Sigmoid colon (tissue), 7 donors: ENCODE results near the gene PNO1. TPM values are rescaled to one million over a fixed set of nuclear protein-coding genes. Genes with fewer than 3 reads are reported as not detected.

ENCODE experiments used
- DNase-seq: peaks from one replicate; pipeline ENCODE4 v3.0.0-alpha.2; 2019
- H3K27ac ChIP-seq, 4 donors: fragments of 200-600 bp; sonication (generic); one replicate each; pipeline ENCODE4 v1.5.1; 2016 to 2019; ENCODE audit warnings: mild to moderate bottlenecking in 1 of 4
- H3K27me3 ChIP-seq, 3 donors: fragments of 200-600 bp; sonication (generic); one replicate each; pipeline ENCODE4 v1.5.1; 2019; ENCODE audit warnings: mild to moderate bottlenecking in 1 of 3
- H3K36me3 ChIP-seq, 4 donors: fragments of 200-600 bp; sonication (generic); one replicate each; pipeline ENCODE4 v1.5.1; 2016 to 2019
- H3K4me1 ChIP-seq, 4 donors: fragments of 200-600 bp; sonication (generic); one replicate each; pipeline ENCODE4 v1.5.1; 2017 to 2019
- H3K4me3 ChIP-seq, 4 donors: fragments of 200-600 bp; sonication (generic); one replicate each; pipeline ENCODE4 v1.5.1; 2017 to 2019; ENCODE audit warnings: mild to moderate bottlenecking in 2 of 4, moderate library complexity in 1 of 4
- H3K9me3 ChIP-seq, 4 donors: fragments of 200-600 bp in 3 of 4; sonication (generic) in 3 of 4; one replicate each; pipeline versions ENCODE4 v1.5.1 to v1.6.1; 2013 to 2019
- EP300 ChIP-seq, 4 donors: sonication (generic); formaldehyde crosslinking; IDR thresholded peaks; one replicate each; pipeline ENCODE4 v1.6.1; 2017; ENCODE audit warnings: antibody characterized with exemption in 4 of 4
- POLR2A ChIP-seq, 2 donors: fragments of 450-650 bp; IDR thresholded peaks; one replicate each; pipeline ENCODE4 v1.6.1; 2016; ENCODE audit warnings: antibody characterized with exemption in 2 of 2, mild to moderate bottlenecking in 2 of 2, moderate library complexity in 2 of 2
- POLR2AphosphoS5 ChIP-seq, 4 donors: sonication (generic); formaldehyde crosslinking; IDR thresholded peaks; one replicate each; pipeline ENCODE4 v1.6.1; 2017; ENCODE audit warnings: antibody characterized with exemption in 4 of 4
- WGBS, 2 donors: extraction: QIAGEN DNeasy Blood & Tissue Kit; methylation state at CpG; one replicate each; pipeline ENCODE4 v1.1.7; 2013; 5-methylcytosine and 5-hydroxymethylcytosine counted together
- intact Hi-C: fragments of 100-400 bp; cut with DNase I; formaldehyde crosslinking; loops from one replicate; pipeline ENCODE4 v1.15.1; 2023
- polyA plus RNA-seq, 3 donors: library from polyadenylated mRNA; stranded (reverse); fragments of 200-250 nt; gene quantifications; one replicate each; pipeline ENCODE4 v1.2.3, GENCODE V29; 2013
- total RNA-seq, 4 donors: library from RNA; depleted of rRNA; stranded (reverse); fragments of >200 nt; gene quantifications; one replicate each; pipeline ENCODE4 v1.1.0, GENCODE V29; 2016
- TF ChIP-seq, protein P1 (sequence below), 4 experiments: fragments of 450-650 bp in 3 of 4; fragments of 200-600 bp in 1 of 4; IDR thresholded peaks; one replicate each; pipeline ENCODE4 v1.5.1; 2016 to 2019; ENCODE audit warnings: antibody characterized with exemption in 4 of 4, mild to moderate bottlenecking in 3 of 4, moderate library complexity in 2 of 4
- donor health status: healthy with polysubstance abuse.
- donor health status: Bipolar disorder and iron deficiency.
- donor health status: healthy.

The PNO1 gene
- total and polyA plus RNA-seq, 7 donors = 6.0 to 20.7 (median 10.5) TPM

DNA sequence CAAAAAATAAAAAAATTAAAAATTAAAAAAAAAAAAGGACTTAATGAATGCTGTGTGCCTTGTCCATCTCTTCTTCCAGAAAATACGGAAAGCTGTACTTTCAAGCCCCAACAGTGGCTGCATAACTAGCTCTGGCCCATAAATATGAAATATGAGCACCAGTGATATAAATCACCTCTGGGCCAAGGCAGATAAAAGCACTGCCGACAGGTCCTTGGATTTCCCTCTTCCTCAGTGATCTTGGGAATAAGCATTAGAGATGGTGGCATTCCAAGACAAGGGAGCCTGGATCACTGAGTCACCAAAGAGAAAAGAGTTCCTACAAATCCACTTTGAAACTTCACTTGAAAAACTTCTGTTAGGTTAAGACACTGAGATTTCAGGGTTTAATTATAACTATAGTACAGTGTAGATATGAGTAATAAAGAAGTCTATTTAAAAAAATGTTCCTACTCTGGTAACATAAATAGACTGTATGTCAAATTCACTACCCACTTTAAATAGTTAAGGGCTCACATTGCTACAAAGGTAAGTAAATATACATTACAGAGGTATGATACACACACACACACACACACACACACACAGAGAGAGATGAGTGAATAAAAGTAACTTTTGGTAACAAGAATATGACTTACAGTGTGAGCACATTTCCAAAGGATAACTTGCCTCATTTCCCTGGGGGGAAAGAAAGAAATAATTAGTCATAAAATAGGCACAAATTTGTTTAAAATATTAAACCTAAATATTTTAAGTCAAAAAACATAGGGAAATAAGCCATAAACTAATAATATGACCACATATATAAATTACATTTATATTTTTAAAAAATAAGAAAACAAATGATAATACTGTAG lies 59.0 kb downstream of the PNO1 start:
- TF ChIP-seq POLR2AphosphoS5 (IDR thresholded peaks at IDR 0.05) (peak in 1 of 4 donors; percentile 37), POLR2A (IDR thresholded peaks at IDR 0.05) (no peak)
- Histone ChIP-seq H3K36me3 (peaks cover 0 to 6% (median 0%) of the 10 kb centered on the region in 4 donors), H3K4me1 (peaks cover 0 to 59% (median 47%) of the 10 kb centered on the region in 4 donors), H3K9me3 (no peaks in the 10 kb centered on the region), H3K27me3 (no peaks in the 10 kb centered on the region), H3K4me3 (no peak overlapping the region), H3K27ac (peak overlapping the region in 3 of 4 donors; percentile 21 to 56 (median 45))
- DNase-seq = no peak
- WGBS, 2 donors = 48 to 67% methylated on average over 2 of the region's 2 CpGs
- intact Hi-C loops = no loop called here

DNA sequence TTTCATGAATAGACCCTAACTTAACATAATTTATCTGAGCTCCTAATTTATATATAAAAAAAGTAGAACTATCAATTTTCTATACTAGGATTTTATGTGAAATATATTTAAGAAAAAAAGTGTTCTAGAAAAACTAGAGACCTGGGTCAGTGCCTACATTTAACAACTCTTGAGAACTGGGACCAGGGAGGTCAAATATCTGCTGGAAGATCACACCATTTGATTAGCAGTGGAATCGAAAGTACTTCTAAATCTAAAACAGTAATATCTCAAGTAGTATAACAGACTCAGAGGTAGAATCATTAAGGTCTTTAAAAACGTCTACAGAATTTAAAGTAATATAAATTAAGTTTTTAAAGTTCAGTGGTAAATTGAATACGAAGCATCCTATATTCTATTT lies 60.0 kb downstream of the PNO1 start:
- Histone ChIP-seq H3K36me3 (peaks cover 0 to 6% (median 0%) of the 10 kb centered on the region in 4 donors), H3K27me3 (no peaks in the 10 kb centered on the region), H3K4me3 (no peak overlapping the region), H3K4me1 (peaks cover 0 to 68% (median 52%) of the 10 kb centered on the region in 4 donors), H3K9me3 (no peaks in the 10 kb centered on the region), H3K27ac (no peak overlapping the region)
- intact Hi-C loops = no loop called here
- DNase-seq = no peak
- no peak for TF ChIP-seq EP300 (IDR thresholded peaks at IDR 0.05)
- no peak for TF ChIP-seq POLR2A (IDR thresholded peaks at IDR 0.05)
- TF ChIP-seq POLR2AphosphoS5 (IDR thresholded peaks at IDR 0.05) = no peak
- TF ChIP-seq, protein P1, sequence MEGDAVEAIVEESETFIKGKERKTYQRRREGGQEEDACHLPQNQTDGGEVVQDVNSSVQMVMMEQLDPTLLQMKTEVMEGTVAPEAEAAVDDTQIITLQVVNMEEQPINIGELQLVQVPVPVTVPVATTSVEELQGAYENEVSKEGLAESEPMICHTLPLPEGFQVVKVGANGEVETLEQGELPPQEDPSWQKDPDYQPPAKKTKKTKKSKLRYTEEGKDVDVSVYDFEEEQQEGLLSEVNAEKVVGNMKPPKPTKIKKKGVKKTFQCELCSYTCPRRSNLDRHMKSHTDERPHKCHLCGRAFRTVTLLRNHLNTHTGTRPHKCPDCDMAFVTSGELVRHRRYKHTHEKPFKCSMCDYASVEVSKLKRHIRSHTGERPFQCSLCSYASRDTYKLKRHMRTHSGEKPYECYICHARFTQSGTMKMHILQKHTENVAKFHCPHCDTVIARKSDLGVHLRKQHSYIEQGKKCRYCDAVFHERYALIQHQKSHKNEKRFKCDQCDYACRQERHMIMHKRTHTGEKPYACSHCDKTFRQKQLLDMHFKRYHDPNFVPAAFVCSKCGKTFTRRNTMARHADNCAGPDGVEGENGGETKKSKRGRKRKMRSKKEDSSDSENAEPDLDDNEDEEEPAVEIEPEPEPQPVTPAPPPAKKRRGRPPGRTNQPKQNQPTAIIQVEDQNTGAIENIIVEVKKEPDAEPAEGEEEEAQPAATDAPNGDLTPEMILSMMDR (IDR thresholded peaks at IDR 0.05) = no peak
- 62% methylated on average over 3 of the region's 3 CpGs for WGBS, 2 donors

DNA sequence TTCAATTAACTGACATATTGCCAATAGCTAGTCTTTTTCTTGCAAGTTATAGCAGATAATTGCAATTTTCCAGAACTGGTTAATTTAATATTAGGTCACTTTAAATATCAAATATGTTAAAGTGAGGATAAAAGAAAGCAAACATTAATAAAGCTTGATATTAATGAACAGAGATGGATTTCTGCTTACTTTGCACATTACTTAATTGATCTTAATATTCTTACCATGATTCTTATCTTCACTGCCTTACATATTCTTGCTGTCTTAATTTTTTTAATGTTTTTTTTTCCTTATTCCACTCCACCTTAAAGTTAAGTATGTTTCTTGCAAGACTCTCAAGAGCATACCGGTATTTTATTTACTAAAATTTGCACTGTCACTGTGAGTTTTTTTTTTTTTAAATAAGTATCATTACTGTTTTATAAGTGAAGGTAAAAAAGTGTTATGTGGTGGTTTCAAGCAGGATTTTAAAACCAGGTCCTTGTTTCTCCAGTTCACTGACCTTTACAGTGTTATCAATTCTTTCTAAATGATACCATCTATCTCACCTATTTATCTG lies 60.7 kb downstream of the PNO1 start:
- intact Hi-C loops = no loop called here

DNA sequence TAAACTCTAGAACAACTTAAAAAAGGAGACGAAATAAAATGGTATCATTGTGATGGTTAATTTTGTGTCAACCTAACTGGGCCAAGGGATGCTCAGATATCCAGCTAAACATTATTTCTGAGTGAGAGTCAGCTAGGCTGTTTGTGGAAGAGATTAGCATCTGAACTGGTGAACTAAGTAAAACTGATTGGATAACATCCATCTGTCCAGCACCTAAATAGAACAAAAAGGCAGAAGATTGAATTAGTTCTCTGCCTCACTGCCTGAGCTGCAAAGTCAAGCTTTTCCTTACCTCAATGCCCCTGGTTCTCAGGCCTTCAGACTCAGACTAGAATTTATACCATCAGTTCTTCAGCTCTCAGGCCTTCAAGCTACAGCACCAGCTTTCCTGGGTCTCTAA lies 64.6 kb downstream of the PNO1 start:
- 93 to 95% methylated on average over 1 of the region's 1 CpG for WGBS, 2 donors
- H3K4me1 ChIP-seq = peaks cover 0 to 84% (median 66%) of the 10 kb centered on the region in 4 donors
- H3K27ac ChIP-seq = peak overlapping the region in 2 of 4 donors; percentile 5 to 15

More for the DNA sequence above, 60.7 kb downstream of the PNO1 start:
- Histone ChIP-seq H3K27ac (no peak overlapping the region), H3K9me3 (no peaks in the 10 kb centered on the region), H3K4me1 (peaks cover 0 to 75% (median 55%) of the 10 kb centered on the region in 4 donors), H3K4me3 (no peak overlapping the region), H3K36me3 (peaks cover 0 to 6% (median 0%) of the 10 kb centered on the region in 4 donors), H3K27me3 (no peaks in the 10 kb centered on the region)
- TF ChIP-seq POLR2A (IDR thresholded peaks at IDR 0.05) = no peak
- no peak for TF ChIP-seq POLR2AphosphoS5 (IDR thresholded peaks at IDR 0.05)
- TF ChIP-seq EP300 (IDR thresholded peaks at IDR 0.05) = no peak
- TF ChIP-seq, protein P1 (IDR thresholded peaks at IDR 0.05) = no peak
- no peak for DNase-seq
- WGBS, 2 donors = 56 to 74% methylated on average over 1 of the region's 1 CpG

More for the DNA sequence above, 64.6 kb downstream of the PNO1 start:
- Histone ChIP-seq H3K27me3 (no peaks in the 10 kb centered on the region), H3K36me3 (no peaks in the 10 kb centered on the region), H3K9me3 (no peaks in the 10 kb centered on the region), H3K4me3 (no peak overlapping the region)
- TF ChIP-seq, protein P1 (IDR thresholded peaks at IDR 0.05) = no peak
- TF ChIP-seq EP300 (IDR thresholded peaks at IDR 0.05) (no peak), POLR2AphosphoS5 (IDR thresholded peaks at IDR 0.05) (no peak), POLR2A (IDR thresholded peaks at IDR 0.05) (no peak)
- intact Hi-C loops = no loop called here
- DNase-seq = no peak
